Naive thymus-derived CD4-positive, alpha-beta T cell (primary cell): ENCODE measurements around the gene SGTA. TPM values are rescaled to one million over a fixed set of nuclear protein-coding genes. Genes with fewer than 3 reads are reported as not detected.

Experiments used
- ATAC-seq: fragments of 150-1000 bp; cut with Tn5 transposase; 2 replicates; pipeline ENCODE4 v1.10.0; 2021; ENCODE audit warnings: mild to moderate bottlenecking, moderate library complexity
- CTCF ChIA-PET: fragments of 350-600 bp; sonication (Branson Sonifier 250); formaldehyde crosslinking; loops from one replicate; lab custom pipeline; 2021; ENCODE audit warnings: antibody characterized with exemption; lab: Charles Lee
- POLR2A ChIA-PET: fragments of 350-600 bp; sonication (Branson Sonifier 250); formaldehyde crosslinking; loops from one replicate; lab custom pipeline; 2021; ENCODE audit warnings: antibody characterized with exemption, inconsistent platforms; lab: Charles Lee
- DNase-seq, 9 donors: peaks; one replicate each; pipeline versions ENCODE4 v3.0.0 to v3.0.0-alpha.2; 2020 to 2022; ENCODE audit warnings: mixed read lengths in 1 of 9
- H3K27ac ChIP-seq: one replicate; pipeline ENCODE4 v1.7.0; 2013; ENCODE audit warnings: mild to moderate bottlenecking, low read depth, low read length, moderate library complexity
- H3K27me3 ChIP-seq, 2 donors: one replicate each; pipeline ENCODE4 v1.7.0; 2013; ENCODE audit warnings: low read length in 2 of 2, mild to moderate bottlenecking in 2 of 2, moderate library complexity in 2 of 2; ENCODE audit not compliant: control insufficient read depth in 2 of 2, insufficient read depth in 2 of 2
- H3K36me3 ChIP-seq, 3 experiments: 1 replicate in 2 of 3; 2 replicates in 1 of 3; pipeline ENCODE4 v1.7.0; 2013; ENCODE audit warnings: low read length in 3 of 3, mild to moderate bottlenecking in 3 of 3, moderate library complexity in 1 of 3; ENCODE audit not compliant: insufficient read depth in 3 of 3, control insufficient read depth in 2 of 3
- H3K4me1 ChIP-seq, 2 donors: one replicate each; pipeline ENCODE4 v1.7.0; 2013; ENCODE audit warnings: low read length in 2 of 2, mild to moderate bottlenecking in 2 of 2, moderate library complexity in 1 of 2; ENCODE audit not compliant: control insufficient read depth in 2 of 2, insufficient read depth in 2 of 2
- H3K4me3 ChIP-seq: 2 replicates; pipeline ENCODE4 v1.7.0; 2013; ENCODE audit warnings: mild to moderate bottlenecking, low read length
- H3K9me3 ChIP-seq, 3 experiments: 1 replicate in 2 of 3; 2 replicates in 1 of 3; pipeline ENCODE4 v1.7.0; 2013; ENCODE audit warnings: low read length in 3 of 3; ENCODE audit not compliant: control insufficient read depth in 2 of 3
- H3K27ac Mint-ChIP-seq, 9 donors: one replicate each; pipeline ENCODE4 v1.8.0; 2020 to 2022; ENCODE audit warnings: mixed read lengths in 9 of 9, mild to moderate bottlenecking in 8 of 9, moderate library complexity in 5 of 9, inconsistent platforms in 2 of 9
- H3K27me3 Mint-ChIP-seq, 5 donors: one replicate each; pipeline ENCODE4 v1.8.0; 2021 to 2022; ENCODE audit warnings: mixed read lengths in 5 of 5, mild to moderate bottlenecking in 1 of 5
- H3K36me3 Mint-ChIP-seq, 5 donors: one replicate each; pipeline ENCODE4 v1.8.0; 2020 to 2022; ENCODE audit warnings: mixed read lengths in 5 of 5, mild to moderate bottlenecking in 3 of 5, inconsistent platforms in 1 of 5
- H3K4me1 Mint-ChIP-seq, 7 donors: one replicate each; pipeline ENCODE4 v1.8.0; 2020 to 2022; ENCODE audit warnings: mixed read lengths in 7 of 7, mild to moderate bottlenecking in 3 of 7, inconsistent platforms in 1 of 7
- H3K4me3 Mint-ChIP-seq, 10 donors: one replicate each; pipeline ENCODE4 v1.8.0; 2020 to 2022; ENCODE audit warnings: mild to moderate bottlenecking in 10 of 10, mixed read lengths in 10 of 10, moderate library complexity in 6 of 10, inconsistent platforms in 2 of 10
- H3K9me3 Mint-ChIP-seq, 11 donors: one replicate each; pipeline ENCODE4 v1.8.0; 2020 to 2022; ENCODE audit warnings: mixed read lengths in 11 of 11, mild to moderate bottlenecking in 4 of 11, inconsistent platforms in 1 of 11, moderate library complexity in 1 of 11
- intact Hi-C, 2 donors: fragments of 100-400 bp; cut with micrococcal nuclease; formaldehyde crosslinking; loops; one replicate each; pipeline ENCODE4 v1.15.1; 2023
- polyA plus RNA-seq, 2 donors: library from polyadenylated mRNA; unstranded; fragments of 300-500 nt; fragmentation: Illumina TruSeq; gene quantifications; one replicate each; pipeline ENCODE4 v1.2.3, GENCODE V29; 2021
- total RNA-seq, 6 experiments: library from RNA in 5 of 6; stranded (reverse) in 5 of 6; gene quantifications; 1 replicate in 5 of 6; 2 replicates in 1 of 6; pipeline ENCODE4 v1.2.3 and lab custom pipeline; 2021 to 2026

SGTA gene
- total and polyA plus RNA-seq, 7 experiments from 2014 or later, result 25.3 to 47.8 (median 37.9) TPM

- intact Hi-C loops, result no loop called here
- CTCF ChIA-PET, result no interaction called here
- DNase-seq (no peak), ATAC-seq (no peak)
- POLR2A ChIA-PET, result interaction anchor here (0.6 kb wide), 1 partner anchor 91 kb away, joined by 3 read pairs; no protein-coding TSS in a partner anchor
- no peak overlapping the region for H3K4me3 Mint-ChIP-seq
- peaks cover 0 to 2% (median 0%) of the 10 kb centered on the region in 11 donors for H3K9me3 Mint-ChIP-seq
- peaks cover 0 to 19% of the 10 kb centered on the region in 2 donors for H3K27me3 ChIP-seq
- H3K4me3 ChIP-seq, result no peak overlapping the region
- no peaks in the 10 kb centered on the region for H3K36me3 ChIP-seq
- H3K9me3 ChIP-seq, result no peaks in the 10 kb centered on the region
- peaks cover 0 to 8% of the 10 kb centered on the region in 2 donors for H3K4me1 ChIP-seq
- H3K36me3 Mint-ChIP-seq, result peaks cover 0 to 4% (median 0%) of the 10 kb centered on the region in 5 donors
- no peak overlapping the region for H3K27ac ChIP-seq
- no peak overlapping the region for H3K27ac Mint-ChIP-seq
- H3K4me1 Mint-ChIP-seq, result peaks cover 0 to 9% (median 5%) of the 10 kb centered on the region in 7 donors
- H3K27me3 Mint-ChIP-seq, result peaks cover 13 to 39% (median 18%) of the 10 kb centered on the region in 5 donors
Measured at GRCh38 chr19:2723747-2724146, 59.3 kb downstream of the SGTA start.

GRCh38 chr19:2723345-2723715 is 59.7 kb downstream of the SGTA start:
- CTCF ChIA-PET, result no interaction called here
- Mint-ChIP-seq H3K27me3 (peaks cover 13 to 39% (median 18%) of the 10 kb centered on the region in 5 donors), H3K4me3 (peak overlapping the region in 1 of 10 donors; percentile 21), H3K27ac (no peak overlapping the region), H3K9me3 (peaks cover 0 to 2% (median 0%) of the 10 kb centered on the region in 11 donors), H3K4me1 (peaks cover 0 to 9% (median 5%) of the 10 kb centered on the region in 7 donors), H3K36me3 (peaks cover 0 to 4% (median 0%) of the 10 kb centered on the region in 5 donors)
- DNase-seq (no peak), ATAC-seq (no peak)
- H3K27me3 ChIP-seq, result peaks cover 0 to 19% of the 10 kb centered on the region in 2 donors
- H3K36me3 ChIP-seq, result no peaks in the 10 kb centered on the region
- no peak overlapping the region for H3K4me3 ChIP-seq
- POLR2A ChIA-PET, result interaction anchor here (0.6 kb wide), 1 partner anchor 91 kb away, joined by 3 read pairs; no protein-coding TSS in a partner anchor
- no peak overlapping the region for H3K27ac ChIP-seq
- intact Hi-C loops, result no loop called here
- H3K9me3 ChIP-seq, result no peaks in the 10 kb centered on the region
- peaks cover 0 to 8% of the 10 kb centered on the region in 2 donors for H3K4me1 ChIP-seq

- Mint-ChIP-seq H3K27me3 (peaks cover 13 to 39% (median 18%) of the 10 kb centered on the region in 5 donors), H3K4me3 (peak overlapping the region in 2 of 10 donors; percentile 6 to 78), H3K27ac (no peak overlapping the region), H3K4me1 (peaks cover 0 to 9% (median 5%) of the 10 kb centered on the region in 7 donors), H3K9me3 (peaks cover 0 to 2% (median 0%) of the 10 kb centered on the region in 11 donors), H3K36me3 (peaks cover 0 to 4% (median 0%) of the 10 kb centered on the region in 5 donors)
- no peaks in the 10 kb centered on the region for H3K36me3 ChIP-seq
- intact Hi-C loops, result no loop called here
- H3K4me1 ChIP-seq, result peaks cover 0 to 8% of the 10 kb centered on the region in 2 donors
- DNase-seq (no peak), ATAC-seq (peak; percentile 36)
- no peaks in the 10 kb centered on the region for H3K9me3 ChIP-seq
- H3K4me3 ChIP-seq, result no peak overlapping the region
- ChIA-PET CTCF (no interaction called here), POLR2A (no interaction called here)
- H3K27me3 ChIP-seq, result peaks cover 0 to 19% of the 10 kb centered on the region in 2 donors
- H3K27ac ChIP-seq, result no peak overlapping the region
Measured at GRCh38 chr19:2722541-2723344, 60.3 kb downstream of the SGTA start.

GRCh38 chr19:2721570-2722540 is 61.2 kb downstream of the SGTA start:
- H3K4me3 ChIP-seq, result no peak overlapping the region
- POLR2A ChIA-PET, result no interaction called here
- no peak for ATAC-seq
- Mint-ChIP-seq H3K27ac (peak overlapping the region in 1 of 9 donors; percentile 47), H3K36me3 (peaks cover 0 to 4% (median 0%) of the 10 kb centered on the region in 5 donors), H3K9me3 (peaks cover 0 to 2% (median 0%) of the 10 kb centered on the region in 11 donors), H3K4me3 (peak overlapping the region in 9 of 10 donors; percentile 38 to 78 (median 55)), H3K27me3 (peaks cover 13 to 33% (median 18%) of the 10 kb centered on the region in 5 donors), H3K4me1 (peaks cover 0 to 9% (median 4%) of the 10 kb centered on the region in 7 donors)
- no peak for DNase-seq
- H3K27me3 ChIP-seq, result peaks cover 0 to 19% of the 10 kb centered on the region in 2 donors
- CTCF ChIA-PET, result no interaction called here
- H3K9me3 ChIP-seq, result no peaks in the 10 kb centered on the region
- intact Hi-C loops, result no loop called here
- H3K27ac ChIP-seq, result no peak overlapping the region
- H3K4me1 ChIP-seq, result peaks cover 0 to 8% of the 10 kb centered on the region in 2 donors
- H3K36me3 ChIP-seq, result no peaks in the 10 kb centered on the region

GRCh38 chr19:2720777-2721569 is 62.1 kb downstream of the SGTA start, which contains the start of gene DIRAS1:
Gene DIRAS1 (minus strand): TSS chr19:2721372. CDS start chr19:2717806, 3,566 bp downstream.
- H3K4me1 ChIP-seq, result peaks cover 0 to 8% of the 10 kb centered on the region in 2 donors
- intact Hi-C loops, result no loop called here
- no peak within 1 kb of the TSS for H3K27ac ChIP-seq
- Mint-ChIP-seq H3K9me3 (peaks cover 0 to 2% (median under 1%) of the 10 kb centered on the region in 11 donors), H3K4me1 (peaks cover 0 to 10% (median 4%) of the 10 kb centered on the region in 7 donors), H3K36me3 (peaks cover 0 to 4% (median 0%) of the 10 kb centered on the region in 5 donors), H3K27me3 (peaks cover 11 to 29% (median 18%) of the 10 kb centered on the region in 5 donors), H3K4me3 (peak within 1 kb of the TSS in 9 of 10 donors; percentile 38 to 78 (median 55)), H3K27ac (peak within 1 kb of the TSS in 1 of 9 donors; percentile 47)
- POLR2A ChIA-PET, result no interaction called here
- H3K9me3 ChIP-seq, result no peaks in the 10 kb centered on the region
- peaks cover 0 to 19% of the 10 kb centered on the region in 2 donors for H3K27me3 ChIP-seq
- no peaks in the 10 kb centered on the region for H3K36me3 ChIP-seq
- H3K4me3 ChIP-seq, result no peak within 1 kb of the TSS
- no peak for DNase-seq
- ATAC-seq, result no peak
- CTCF ChIA-PET, result no interaction called here
